HG03103 (cell line): ENCODE measurements around the gene TRIM65.
"Not testable (repeated sequence)": the region's sequence is repeated elsewhere in the genome, so short reads cannot be mapped to it uniquely, and the experiment has no call there.

Experiments used
- ATAC-seq: cut with Tn5 transposase; IDR thresholded peaks from one replicate; pipeline ENCODE4 v1.9.1; 2021; ENCODE audit warnings: low read depth; ENCODE audit not compliant: unreplicated experiment

The TRIM65 gene

DNA sequence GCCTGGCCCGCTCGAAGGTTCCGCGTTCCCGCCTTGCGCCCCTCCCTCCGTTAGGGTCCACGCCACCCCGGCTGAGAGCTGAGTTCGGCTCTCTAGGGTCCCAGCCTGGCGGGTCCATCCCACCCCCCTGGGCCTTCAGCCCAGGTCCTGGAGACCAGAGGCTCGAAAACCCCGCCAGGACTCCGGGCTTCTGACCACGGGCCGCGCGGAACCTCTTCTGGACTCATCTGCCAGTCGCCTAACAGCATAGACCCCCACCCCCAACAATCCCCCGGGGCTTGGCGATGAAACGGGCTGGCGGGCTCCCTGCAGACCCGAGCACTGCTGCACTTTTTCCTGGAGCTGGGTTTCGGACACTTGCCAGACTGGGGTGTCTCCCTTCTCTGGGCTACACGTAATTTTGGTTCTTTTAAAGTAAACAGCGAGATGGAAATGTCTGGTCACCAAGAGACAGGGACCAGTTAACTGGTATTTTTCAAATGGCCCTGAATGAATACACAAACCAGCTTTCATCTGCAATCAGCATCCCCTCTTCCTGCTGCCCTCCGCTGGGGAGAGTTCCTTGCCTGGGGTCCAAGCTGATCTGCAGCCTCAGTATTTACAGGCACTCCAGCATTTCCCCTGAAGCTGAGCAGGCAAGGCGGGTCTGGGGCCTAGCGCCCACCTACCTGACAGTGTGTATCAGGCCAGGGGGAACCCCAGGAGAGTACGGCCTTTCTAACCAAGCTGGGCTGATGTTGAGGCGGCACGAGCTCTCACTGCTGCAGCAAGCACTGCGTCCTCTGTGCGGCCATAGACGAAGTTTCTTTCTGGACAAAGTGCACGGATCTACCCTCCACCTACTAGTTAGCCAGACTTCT is 639 bp upstream of the TRIM65 start:
- no peak for ATAC-seq

DNA sequence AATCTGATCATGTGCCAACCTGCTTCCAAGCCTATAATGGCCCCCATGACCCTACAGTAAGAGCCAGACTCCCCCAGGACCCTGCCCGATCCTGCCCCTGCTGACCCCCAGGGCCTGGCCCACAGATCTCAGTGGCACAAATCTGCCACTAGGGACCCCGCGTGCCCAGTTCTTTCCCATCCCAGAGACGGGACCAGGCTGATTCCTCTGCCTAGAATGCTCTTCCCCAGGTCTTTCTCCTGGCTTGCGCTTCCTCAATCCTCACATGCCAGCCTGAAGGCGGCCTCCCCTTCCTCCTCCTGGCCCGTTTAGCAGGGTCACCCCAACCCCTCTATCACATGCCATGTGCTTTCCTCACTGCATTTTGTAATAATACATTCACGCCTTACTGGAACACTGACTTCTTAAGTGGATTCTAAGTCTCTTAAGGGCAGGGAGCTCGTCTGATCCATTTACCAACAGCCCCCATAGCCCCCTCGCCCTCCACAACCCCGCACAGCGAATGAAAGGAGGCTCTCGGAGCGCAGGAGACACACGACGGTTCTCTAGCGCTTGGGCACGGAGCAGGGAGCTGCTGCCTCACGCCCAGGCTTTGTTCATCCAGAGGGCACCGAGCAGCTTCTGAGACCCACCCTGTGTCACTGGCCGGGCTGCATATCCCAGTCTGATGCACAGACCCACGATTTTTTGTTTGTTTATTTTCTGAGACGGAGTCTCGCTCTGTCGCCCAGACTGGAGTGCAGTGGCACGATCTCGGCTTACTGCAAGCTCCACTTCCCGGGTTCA is 1.2 kb downstream of the TRIM65 start:
- no peak for ATAC-seq

DNA sequence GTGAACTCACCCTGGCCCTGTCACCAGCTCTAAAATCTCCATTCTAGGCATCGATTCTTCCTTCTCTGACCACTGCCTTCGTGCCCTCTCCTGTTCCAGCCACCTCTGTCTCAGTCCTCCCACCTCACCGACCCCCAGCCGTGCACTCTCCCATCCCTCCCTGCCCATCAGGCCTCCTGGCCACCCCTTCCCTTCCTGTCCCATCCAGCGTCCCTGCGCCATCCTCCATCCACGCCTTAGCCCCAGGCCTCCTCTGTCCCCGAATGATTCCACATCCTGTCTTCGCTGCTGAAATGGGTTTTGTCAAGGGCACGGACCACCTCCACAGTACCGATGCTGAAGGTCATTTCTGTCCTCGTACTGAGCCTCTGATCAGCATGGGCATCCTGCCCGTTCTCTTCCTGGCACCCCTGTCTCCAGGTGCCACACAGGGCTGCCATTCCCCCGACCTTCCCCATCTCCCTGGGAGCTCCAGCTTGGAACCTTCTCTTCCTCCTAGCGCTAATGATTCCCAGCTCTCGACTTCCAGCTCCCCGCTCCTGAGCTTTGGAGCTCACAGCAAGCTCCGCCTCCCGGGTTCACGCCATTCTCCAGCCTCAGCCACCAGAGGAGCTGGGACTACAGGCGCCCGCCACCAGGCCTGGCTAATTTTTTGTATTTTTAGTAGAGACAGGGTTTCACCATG is 2.6 kb downstream of the TRIM65 start:
- ATAC-seq, result no peak

DNA sequence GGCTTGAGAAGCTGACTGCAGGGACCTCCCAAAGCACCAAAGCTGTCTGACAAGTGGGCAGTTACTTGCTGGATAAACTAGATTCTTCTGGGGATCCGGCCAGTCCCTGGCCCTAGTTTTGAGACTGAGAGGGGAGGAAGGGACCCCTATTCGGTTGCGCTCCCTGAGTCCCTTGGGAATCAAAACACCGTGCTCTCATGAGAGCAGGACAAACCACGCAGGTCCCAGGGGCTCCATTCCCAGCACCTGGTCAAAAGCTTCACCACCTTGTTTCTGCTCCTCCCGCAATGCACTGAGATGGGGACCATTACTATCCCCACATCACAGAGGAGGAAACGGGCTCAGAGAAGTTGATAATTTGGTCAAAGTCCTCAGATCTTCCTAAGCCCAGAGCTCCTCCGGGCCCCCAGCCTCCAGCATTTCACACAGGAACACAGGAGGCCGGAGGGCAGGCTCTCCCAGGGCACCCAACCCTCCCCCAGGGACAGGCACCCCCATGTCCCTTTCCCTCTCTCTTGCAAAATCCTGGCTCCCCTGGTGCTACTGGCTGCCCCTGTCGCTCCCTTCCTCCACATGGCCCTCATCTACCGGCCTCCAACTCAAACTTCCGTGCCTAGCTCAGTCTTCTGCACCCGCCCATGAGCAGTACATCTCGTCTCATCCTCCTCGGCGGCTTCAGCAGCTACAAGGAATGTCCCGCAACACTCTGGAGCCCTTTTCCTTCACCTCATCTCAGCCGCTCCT is 3.3 kb downstream of the TRIM65 start:
- no peak for ATAC-seq

DNA sequence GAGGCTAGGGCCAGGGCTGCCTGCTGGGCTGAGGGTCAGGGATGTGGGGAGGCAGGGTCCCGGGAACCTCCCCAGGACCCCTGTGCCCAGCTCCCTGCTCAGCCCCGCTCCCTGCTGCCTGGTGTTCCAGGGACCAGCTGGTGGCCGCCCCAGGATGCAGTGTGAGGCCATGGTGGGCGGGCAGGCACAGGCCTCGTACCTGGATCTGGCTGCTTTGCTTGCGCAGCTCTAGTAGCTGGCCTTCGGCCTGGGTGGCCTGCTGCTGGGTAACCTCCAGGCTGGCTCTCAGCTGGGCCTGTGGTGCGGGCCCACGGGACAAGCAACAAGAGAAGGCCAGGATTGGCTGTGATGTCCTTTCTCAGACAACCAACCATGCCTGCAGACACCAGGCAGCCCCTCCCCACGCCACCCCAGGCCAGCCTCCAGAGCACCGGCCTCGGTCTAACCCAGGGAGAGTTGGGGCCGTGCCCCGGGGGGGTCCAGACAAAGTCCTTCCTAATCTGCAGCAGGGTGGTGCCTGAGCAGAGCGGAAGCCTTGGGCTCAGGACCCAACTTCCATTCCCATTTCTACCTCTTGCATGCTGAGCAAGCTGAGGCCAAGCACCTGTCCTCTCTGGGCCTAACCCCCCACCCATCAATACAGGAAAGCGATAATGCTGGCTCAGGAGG is 4.1 kb downstream of the TRIM65 start:
- ATAC-seq, result no peak

DNA sequence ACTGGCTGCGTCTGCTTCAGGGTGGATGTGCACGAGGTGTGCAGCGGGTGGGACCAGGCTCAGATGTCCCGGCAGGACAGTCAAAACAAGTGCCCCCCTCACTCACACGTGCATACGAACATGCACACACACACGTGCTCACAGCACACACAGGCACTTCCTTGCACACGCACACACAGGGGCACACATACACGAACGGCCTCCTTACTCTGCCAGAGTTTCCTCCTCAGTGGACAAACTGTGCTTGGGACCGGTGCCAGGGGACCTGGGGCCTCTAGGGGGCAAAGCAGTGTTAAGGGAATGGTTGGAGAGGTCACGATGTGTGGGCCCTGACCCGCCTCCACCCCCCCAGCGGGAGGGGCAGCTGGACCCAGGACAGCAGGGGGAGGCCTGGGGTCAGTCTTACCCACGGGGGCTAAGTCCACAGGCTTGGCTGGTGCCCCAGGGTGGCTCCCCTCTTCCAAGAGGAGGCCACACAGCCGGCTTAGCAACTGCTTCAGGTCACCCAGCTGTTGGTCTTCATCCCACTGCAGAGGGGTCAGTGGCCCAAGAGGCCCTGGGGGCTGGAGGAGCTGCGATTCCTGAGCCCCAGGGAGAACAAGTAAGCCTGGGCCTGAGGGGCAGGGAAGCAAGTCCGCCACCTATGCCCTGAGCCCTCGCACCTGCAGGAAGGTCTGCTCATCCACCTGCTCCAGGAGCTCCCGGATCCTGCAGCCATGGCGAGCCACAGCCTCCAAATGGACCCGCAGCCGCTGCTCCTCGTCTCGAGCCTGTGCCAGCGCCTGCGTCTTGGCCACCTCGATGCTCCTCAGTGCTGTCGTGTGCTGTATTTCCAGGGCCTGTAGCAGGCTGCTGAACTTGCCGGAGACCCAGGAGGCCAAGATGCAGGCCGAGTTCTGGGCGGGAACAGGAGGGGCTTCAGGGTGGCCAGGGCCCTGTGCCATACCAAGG is 4.9 kb downstream of the TRIM65 start:
- ATAC-seq, result no peak

DNA sequence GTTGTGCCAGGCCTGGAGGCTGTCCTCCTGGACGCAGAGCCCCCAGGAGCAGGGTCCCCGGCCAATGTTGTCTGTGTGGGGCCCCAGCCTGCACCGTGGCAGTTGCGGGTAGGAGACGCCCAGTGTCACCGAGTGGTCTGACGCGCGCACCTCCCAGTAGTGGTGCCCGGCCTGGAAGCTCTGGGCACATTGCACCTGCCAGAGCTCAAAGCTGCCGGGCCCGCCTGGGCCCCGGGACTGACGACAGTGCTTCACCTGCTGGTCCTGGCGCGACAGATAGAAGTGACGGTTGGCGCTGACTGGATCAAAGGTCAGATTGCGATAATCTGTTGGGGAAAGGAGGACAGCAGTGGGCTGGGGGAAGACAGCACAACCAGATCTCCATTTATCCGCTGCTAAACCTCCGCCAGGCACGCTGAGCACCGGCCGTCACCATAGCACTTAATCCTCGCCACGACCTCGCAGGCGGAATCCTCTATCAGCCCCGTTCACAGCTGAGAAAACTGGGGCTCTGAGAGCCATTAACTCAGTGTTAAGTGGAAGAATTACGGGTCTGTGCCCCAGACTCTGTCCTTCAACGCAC is 5.6 kb downstream of the TRIM65 start:
- no peak for ATAC-seq

DNA sequence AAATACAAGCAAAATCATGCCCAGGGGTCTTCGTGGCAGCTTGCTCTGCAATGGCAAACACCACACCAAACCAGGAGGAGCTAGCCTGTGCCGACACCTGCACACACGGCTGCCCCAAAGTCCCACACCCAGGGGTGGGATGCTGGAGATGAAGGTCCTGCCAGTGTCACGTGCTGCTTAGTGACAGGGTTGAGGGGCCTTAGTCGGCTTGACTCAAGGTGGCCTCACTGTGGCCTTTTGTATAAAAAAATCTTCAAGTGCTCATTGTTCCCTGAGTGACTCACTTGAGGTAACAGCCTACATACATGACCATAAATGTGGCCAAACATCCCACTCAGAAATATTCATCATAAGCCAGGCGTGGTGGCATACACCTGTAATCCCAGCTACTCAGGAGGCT is 7.3 kb downstream of the TRIM65 start:
- ATAC-seq, result no peak

DNA sequence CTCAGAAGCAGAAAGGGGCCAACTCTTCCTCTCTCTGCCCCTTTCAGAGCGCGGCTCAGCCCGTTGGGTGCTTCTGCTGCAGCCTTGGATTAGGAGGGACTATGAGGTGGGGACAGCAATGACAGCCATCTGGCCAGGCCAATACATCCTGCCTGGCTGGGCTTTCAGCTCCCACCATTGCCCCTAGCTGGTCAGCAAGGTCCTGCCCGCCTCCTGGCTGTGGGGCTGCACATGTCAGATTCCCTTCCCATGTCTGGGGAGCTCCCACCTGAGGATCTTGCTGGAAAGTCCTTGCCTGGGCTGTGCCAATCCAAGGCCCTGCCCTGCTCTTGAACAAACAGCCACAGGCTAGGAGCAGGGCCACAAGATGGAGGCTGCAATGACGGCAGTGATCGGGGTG is 8.3 kb downstream of the TRIM65 start:
- ATAC-seq, result no peak

DNA sequence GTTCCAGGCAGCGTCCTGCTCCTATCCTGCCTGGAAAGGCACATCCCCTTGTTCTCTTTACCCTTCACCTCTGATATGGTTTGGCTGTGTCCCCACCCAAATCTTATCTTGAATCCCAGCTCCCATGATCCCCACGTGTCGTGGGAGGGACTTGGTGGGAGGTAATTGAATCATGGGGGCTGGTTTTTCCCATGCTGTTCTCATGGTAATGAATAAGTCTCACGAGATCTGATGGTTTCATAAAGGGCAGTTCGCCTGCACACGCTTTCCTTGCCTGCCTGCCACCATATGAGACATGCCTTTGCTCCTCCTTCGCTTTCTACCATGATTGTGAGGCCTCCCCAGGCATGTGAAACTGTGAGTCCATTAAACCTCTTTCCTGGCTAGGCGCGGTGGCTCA is 10.9 kb downstream of the TRIM65 start:
- not testable (repeated sequence) for ATAC-seq

DNA sequence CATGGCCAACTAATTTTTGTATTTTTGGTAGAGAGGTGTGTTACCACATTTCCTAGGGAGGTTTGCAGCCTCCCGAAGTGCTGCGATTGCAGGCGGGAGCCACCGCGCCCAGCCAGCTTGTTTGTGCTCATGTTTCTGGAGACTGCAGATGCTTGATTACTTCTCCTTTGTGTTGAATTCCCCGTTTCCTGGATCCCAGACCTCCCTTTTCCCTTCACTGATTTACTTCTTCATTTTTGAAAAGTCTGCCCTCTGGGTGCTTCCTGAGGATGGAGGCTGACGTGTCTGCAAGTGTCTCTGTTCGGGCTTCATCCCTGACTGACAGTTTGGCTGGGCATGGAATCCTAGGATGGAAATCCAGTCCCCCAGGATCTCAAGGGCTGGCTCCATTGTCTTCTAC is 11.3 kb downstream of the TRIM65 start:
- no peak for ATAC-seq

DNA sequence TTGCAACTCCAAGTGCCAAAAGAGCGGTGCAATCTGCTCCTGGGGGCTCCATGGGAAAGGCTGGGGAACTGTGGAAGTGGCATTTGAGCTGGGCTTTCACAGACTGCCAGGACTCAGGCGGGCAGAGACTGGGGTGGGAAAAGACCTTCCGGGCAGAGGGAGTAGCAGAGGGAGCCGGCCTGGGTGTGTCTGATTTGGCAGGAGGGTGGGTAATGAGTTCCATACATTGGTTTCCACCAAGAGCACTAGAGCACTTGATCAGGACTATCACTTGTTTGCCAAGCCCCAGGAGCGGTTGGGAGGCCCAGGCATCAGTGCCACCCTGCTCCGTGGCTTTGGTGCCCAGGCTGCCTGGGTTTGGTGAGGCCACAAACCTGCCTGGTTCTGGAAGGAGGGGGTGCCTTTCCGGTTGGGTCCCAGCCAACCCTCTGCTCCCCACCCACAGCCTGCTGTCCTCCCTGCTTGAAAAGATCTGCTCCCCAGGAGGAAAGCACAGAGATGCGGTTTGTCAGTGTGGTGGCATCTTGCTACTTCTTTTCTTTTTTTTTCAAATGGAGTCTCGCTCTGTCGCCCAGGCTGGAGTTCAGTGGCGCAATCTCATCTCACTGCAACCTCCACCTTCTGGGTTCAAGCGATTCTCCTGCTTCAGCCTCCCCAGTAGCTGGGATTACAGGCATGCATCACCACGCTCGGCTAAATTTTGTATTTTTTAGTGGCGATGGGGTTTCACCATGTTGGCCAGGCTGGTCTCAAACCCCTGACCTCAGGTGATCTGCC is 14.9 kb downstream of the TRIM65 start:
- ATAC-seq, result no peak

DNA sequence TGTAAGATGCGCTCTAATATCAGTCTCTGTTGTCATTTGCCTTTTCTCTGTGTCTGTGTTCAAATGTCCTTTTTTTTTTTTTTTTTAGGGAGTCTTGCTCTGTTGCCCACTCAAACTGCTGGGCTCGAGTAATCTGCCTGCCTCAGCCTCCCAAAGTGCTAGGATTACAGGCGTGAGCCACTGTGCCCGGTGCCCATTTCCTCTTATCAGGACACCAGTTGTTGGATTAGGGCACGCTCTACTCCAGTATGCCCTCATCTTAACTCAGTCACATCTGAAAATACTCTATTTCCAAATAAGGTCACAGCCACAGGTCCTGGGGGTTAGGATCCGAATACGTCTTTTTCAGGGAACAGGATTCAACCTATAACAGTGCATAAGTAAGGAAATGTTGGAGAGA is 16.5 kb downstream of the TRIM65 start:
- no peak for ATAC-seq

DNA sequence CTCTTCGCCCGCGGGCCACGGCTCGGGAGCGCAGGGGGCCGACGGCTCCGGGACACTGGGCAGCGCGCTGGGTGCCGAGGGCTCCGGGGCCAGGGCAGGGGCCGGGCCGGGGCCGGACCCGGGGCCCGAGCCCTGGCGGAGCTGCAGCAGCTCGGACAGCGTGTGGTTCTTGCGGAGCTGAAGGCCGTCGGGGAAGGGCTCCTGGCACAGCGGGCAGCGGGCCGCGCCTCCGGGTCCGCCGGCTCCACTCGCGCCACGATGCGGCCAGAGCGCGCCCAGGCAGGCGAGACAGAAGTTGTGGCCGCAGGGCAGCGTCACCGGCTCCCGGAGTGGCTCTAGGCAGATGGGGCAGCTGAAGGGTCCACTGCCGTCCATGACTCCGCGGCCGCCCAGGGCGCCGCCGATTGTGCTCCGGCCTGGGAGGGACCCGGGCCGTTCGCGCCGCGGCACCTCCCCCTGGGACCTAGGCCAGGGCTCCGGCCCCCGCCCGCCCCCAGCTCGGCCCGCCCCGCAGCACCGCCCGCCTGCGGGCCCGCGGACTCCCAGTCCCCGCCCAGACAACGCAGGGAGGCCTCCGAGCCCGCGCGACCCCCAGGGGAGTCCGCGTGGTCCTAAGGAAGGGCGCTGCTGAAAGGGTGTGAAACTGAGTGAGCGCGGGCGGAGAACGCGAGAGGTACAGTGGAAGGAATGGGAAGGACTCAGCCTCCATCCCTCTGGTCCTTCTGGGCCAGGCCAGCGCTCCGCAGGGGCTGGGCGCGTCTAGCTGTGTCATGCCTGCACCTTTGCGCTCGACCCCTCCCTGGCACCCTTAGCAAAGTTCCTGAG is 18.4 kb downstream of the TRIM65 start, which contains the start of gene TRIM47:
TSS of gene TRIM47 (minus strand) at position 408 of the 825 bp plus-strand sequence. CDS start at position 375, 33 bp downstream.
- ATAC-seq, result no peak

DNA sequence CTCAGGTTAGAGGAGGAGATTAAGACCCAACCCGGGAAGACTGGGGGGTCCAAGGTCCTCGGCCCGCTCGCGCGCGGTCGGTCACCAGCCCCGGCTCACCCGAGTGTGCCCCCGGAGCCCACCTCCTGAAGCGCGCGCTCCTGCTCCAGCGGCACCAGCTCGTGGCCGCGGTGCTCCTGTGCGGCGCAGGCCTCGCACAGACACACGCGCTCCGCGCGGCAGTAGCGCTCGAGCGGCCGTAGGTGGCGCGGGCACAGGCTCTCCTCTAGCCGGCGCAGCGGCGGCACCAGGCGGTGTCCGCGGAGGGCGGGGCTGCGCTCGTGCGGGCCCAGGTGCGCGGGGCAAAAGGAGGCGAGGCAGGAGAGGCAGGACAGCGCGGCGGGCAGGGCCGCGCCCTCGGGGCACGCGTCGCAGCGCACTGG is 19.0 kb downstream of the TRIM65 start:
- no peak for ATAC-seq

DNA sequence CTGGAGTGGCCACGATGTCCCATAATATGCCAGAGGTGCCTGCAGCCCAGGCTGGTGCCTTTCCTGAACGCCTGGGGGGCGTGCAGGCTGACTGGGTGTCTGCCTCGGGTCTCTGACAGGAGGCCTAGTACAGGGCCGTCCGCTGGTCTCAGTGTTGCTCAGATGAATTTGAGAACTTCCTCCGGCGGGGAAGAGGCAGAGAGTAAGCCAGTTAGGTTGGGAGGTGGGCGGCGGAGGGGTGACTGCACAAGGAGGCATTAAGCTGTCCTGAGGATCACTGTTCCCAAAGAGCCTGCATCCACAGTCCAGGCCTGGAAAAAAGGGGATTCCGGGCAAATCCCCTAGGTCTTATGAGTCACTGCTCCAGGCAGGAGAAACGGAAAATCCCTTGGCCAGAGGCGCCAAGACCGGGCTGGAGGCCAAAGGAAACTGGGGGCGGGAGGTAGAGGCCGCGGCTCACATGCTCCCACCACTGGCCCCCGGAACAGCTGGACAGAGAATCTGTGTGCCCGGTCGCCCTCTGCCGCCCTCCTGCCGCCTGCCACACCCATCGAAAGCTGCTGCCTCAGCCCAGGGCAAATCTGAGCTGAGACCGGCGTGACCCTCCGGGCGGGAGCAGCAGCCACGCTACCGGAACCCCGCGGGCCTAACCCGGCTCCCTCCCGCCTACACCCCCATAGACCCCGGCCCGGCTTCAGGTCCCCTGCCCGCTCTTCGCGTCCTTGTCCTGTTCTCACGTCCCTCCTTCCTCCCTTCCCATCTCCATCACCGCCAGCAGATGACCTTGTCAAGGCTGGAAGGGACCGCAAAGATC is 19.6 kb downstream of the TRIM65 start:
- ATAC-seq, result no peak
